ENCODE data around the gene PLD2.

Gene PLD2

GRCh38 chr17:4780325-4780955 lies 26.5 kb upstream of the PLD2 start:
- H3K27me3 ChIP-seq (ENCODE audit: insufficient read depth, low read length) = peaks cover 16% of the 10 kb centered on the region
- H3K36me3 ChIP-seq (ENCODE audit: insufficient read depth, low read depth, low read length) = no peaks in the 10 kb centered on the region
- H3K4me3 ChIP-seq (ENCODE audit: low read length) = no peak overlapping the region
- H3K4me1 ChIP-seq (ENCODE audit: insufficient read depth, low read length) = no peaks in the 10 kb centered on the region
- H3K9ac ChIP-seq (ENCODE audit: low read depth, low read length) = no peak overlapping the region
- no peaks in the 10 kb centered on the region for H3K9me3 ChIP-seq (ENCODE audit: insufficient read depth, low read depth, low read length)
- no peak overlapping the region for H3K27ac ChIP-seq (ENCODE audit: low read length)

GRCh38 chr17:4782652-4783051 lies 24.3 kb upstream of the PLD2 start:
- Histone ChIP-seq H3K27ac (ENCODE audit: low read length) (no peak overlapping the region), H3K9me3 (ENCODE audit: insufficient read depth, low read depth, low read length) (no peaks in the 10 kb centered on the region), H3K4me1 (ENCODE audit: insufficient read depth, low read length) (no peaks in the 10 kb centered on the region; the same call in 1 of the 2 replicates), H3K9ac (ENCODE audit: low read depth, low read length) (no peak overlapping the region), H3K27me3 (ENCODE audit: insufficient read depth, low read length) (peaks cover 38% of the 10 kb centered on the region), H3K36me3 (ENCODE audit: insufficient read depth, low read depth, low read length) (no peaks in the 10 kb centered on the region), H3K4me3 (ENCODE audit: low read length) (no peak overlapping the region)

GRCh38 chr17:4785311-4786105 lies 21.4 kb upstream of the PLD2 start:
- no peaks in the 10 kb centered on the region for H3K9me3 ChIP-seq (ENCODE audit: insufficient read depth, low read depth, low read length)
- no peak overlapping the region for H3K9ac ChIP-seq (ENCODE audit: low read depth, low read length)
- H3K4me3 ChIP-seq (ENCODE audit: low read length) = no peak overlapping the region
- no peaks in the 10 kb centered on the region for H3K36me3 ChIP-seq (ENCODE audit: insufficient read depth, low read depth, low read length)
- no peak overlapping the region for H3K27ac ChIP-seq (ENCODE audit: low read length)
- H3K27me3 ChIP-seq (ENCODE audit: insufficient read depth, low read length) = peaks cover 63% of the 10 kb centered on the region
- peaks cover under 1% of the 10 kb centered on the region; the same call in 1 of the 2 replicates for H3K4me1 ChIP-seq (ENCODE audit: insufficient read depth, low read length)

GRCh38 chr17:4786106-4786511 lies 20.8 kb upstream of the PLD2 start, which contains the start of gene VMO1:
VMO1 (minus strand) TSS chr17:4786364; CDS start chr17:4786352, 12 bp downstream.
- Histone ChIP-seq H3K9ac (ENCODE audit: low read depth, low read length) (no peak within 1 kb of the TSS), H3K9me3 (ENCODE audit: insufficient read depth, low read depth, low read length) (no peaks in the 10 kb centered on the region), H3K27me3 (ENCODE audit: insufficient read depth, low read length) (peaks cover 69% of the 10 kb centered on the region), H3K27ac (ENCODE audit: low read length) (no peak within 1 kb of the TSS), H3K4me1 (ENCODE audit: insufficient read depth, low read length) (peaks cover 3% of the 10 kb centered on the region; the same call in 1 of the 2 replicates), H3K36me3 (ENCODE audit: insufficient read depth, low read depth, low read length) (no peaks in the 10 kb centered on the region), H3K4me3 (ENCODE audit: low read length) (no peak within 1 kb of the TSS)

- H3K36me3 ChIP-seq (ENCODE audit: insufficient read depth, low read depth, low read length) = no peaks in the 10 kb centered on the region
- H3K9ac ChIP-seq (ENCODE audit: low read depth, low read length) = no peak overlapping the region
- H3K4me3 ChIP-seq (ENCODE audit: low read length) = no peak overlapping the region
- no peak overlapping the region for H3K27ac ChIP-seq (ENCODE audit: low read length)
- H3K4me1 ChIP-seq (ENCODE audit: insufficient read depth, low read length) = peaks cover 3% of the 10 kb centered on the region; the same call in 1 of the 2 replicates
- no peaks in the 10 kb centered on the region for H3K9me3 ChIP-seq (ENCODE audit: insufficient read depth, low read depth, low read length)
- peaks cover 72% of the 10 kb centered on the region for H3K27me3 ChIP-seq (ENCODE audit: insufficient read depth, low read length)
Observed at GRCh38 chr17:4786516-4786915, 20.4 kb upstream of the PLD2 start.

GRCh38 chr17:4788159-4788806 lies 18.7 kb upstream of the PLD2 start:
- Histone ChIP-seq H3K4me3 (ENCODE audit: low read length) (peak overlapping the region; percentile 77), H3K9me3 (ENCODE audit: insufficient read depth, low read depth, low read length) (no peaks in the 10 kb centered on the region), H3K27ac (ENCODE audit: low read length) (no peak overlapping the region), H3K36me3 (ENCODE audit: insufficient read depth, low read depth, low read length) (no peaks in the 10 kb centered on the region), H3K9ac (ENCODE audit: low read depth, low read length) (no peak overlapping the region), H3K4me1 (ENCODE audit: insufficient read depth, low read length) (peaks cover 3% of the 10 kb centered on the region; the same call in 1 of the 2 replicates), H3K27me3 (ENCODE audit: insufficient read depth, low read length) (peaks cover 79% of the 10 kb centered on the region)

GRCh38 chr17:4788807-4789700 lies 17.9 kb upstream of the PLD2 start, which contains the start of gene GLTPD2:
GLTPD2 (plus strand) TSS chr17:4788964; CDS start chr17:4789012, 48 bp downstream.
- no peak within 1 kb of the TSS for H3K27ac ChIP-seq (ENCODE audit: low read length)
- peaks cover 3% of the 10 kb centered on the region; the same call in 1 of the 2 replicates for H3K4me1 ChIP-seq (ENCODE audit: insufficient read depth, low read length)
- peak within 1 kb of the TSS; percentile 77 for H3K4me3 ChIP-seq (ENCODE audit: low read length)
- peak within 1 kb of the TSS; percentile 56 for H3K9ac ChIP-seq (ENCODE audit: low read depth, low read length)
- peaks cover 74% of the 10 kb centered on the region for H3K27me3 ChIP-seq (ENCODE audit: insufficient read depth, low read length)
- no peaks in the 10 kb centered on the region for H3K9me3 ChIP-seq (ENCODE audit: insufficient read depth, low read depth, low read length)
- no peaks in the 10 kb centered on the region for H3K36me3 ChIP-seq (ENCODE audit: insufficient read depth, low read depth, low read length)

- Histone ChIP-seq H3K9ac (ENCODE audit: low read depth, low read length) (peak overlapping the region; percentile 56; the same call in 1 of the 2 replicates), H3K4me3 (ENCODE audit: low read length) (peak overlapping the region; percentile 77), H3K27me3 (ENCODE audit: insufficient read depth, low read length) (peaks cover 74% of the 10 kb centered on the region), H3K4me1 (ENCODE audit: insufficient read depth, low read length) (peaks cover 3% of the 10 kb centered on the region; the same call in 1 of the 2 replicates), H3K9me3 (ENCODE audit: insufficient read depth, low read depth, low read length) (no peaks in the 10 kb centered on the region), H3K36me3 (ENCODE audit: insufficient read depth, low read depth, low read length) (no peaks in the 10 kb centered on the region), H3K27ac (ENCODE audit: low read length) (no peak overlapping the region)
Observed at GRCh38 chr17:4789701-4789950, 17.3 kb upstream of the PLD2 start.

GRCh38 chr17:4789951-4790704 lies 16.8 kb upstream of the PLD2 start:
- H3K9ac ChIP-seq (ENCODE audit: low read depth, low read length) = peak overlapping the region; percentile 56; the same call in 1 of the 2 replicates
- H3K9me3 ChIP-seq (ENCODE audit: insufficient read depth, low read depth, low read length) = no peaks in the 10 kb centered on the region
- H3K36me3 ChIP-seq (ENCODE audit: insufficient read depth, low read depth, low read length) = no peaks in the 10 kb centered on the region
- peaks cover 74% of the 10 kb centered on the region for H3K27me3 ChIP-seq (ENCODE audit: insufficient read depth, low read length)
- no peak overlapping the region for H3K27ac ChIP-seq (ENCODE audit: low read length)
- peak overlapping the region; percentile 77 for H3K4me3 ChIP-seq (ENCODE audit: low read length)
- peaks cover 3% of the 10 kb centered on the region; the same call in 1 of the 2 replicates for H3K4me1 ChIP-seq (ENCODE audit: insufficient read depth, low read length)

GRCh38 chr17:4790705-4791088 lies 16.3 kb upstream of the PLD2 start:
- Histone ChIP-seq H3K27me3 (ENCODE audit: insufficient read depth, low read length) (peaks cover 69% of the 10 kb centered on the region), H3K27ac (ENCODE audit: low read length) (no peak overlapping the region), H3K4me1 (ENCODE audit: insufficient read depth, low read length) (peaks cover 3% of the 10 kb centered on the region; the same call in 1 of the 2 replicates), H3K4me3 (ENCODE audit: low read length) (peak overlapping the region; percentile 77), H3K9ac (ENCODE audit: low read depth, low read length) (peak overlapping the region; percentile 41; the same call in 1 of the 2 replicates), H3K9me3 (ENCODE audit: insufficient read depth, low read depth, low read length) (no peaks in the 10 kb centered on the region), H3K36me3 (ENCODE audit: insufficient read depth, low read depth, low read length) (no peaks in the 10 kb centered on the region)

Measured in iPS-20b (cell line).